ENCODE data around the gene HCAR2.
A peak's percentile ranks its signal among the peaks of the same experiment; 100 is the strongest.
"Not testable (repeated sequence)": the region's sequence is repeated elsewhere in the genome, so short reads cannot be mapped to it uniquely, and the experiment has no call there.

The HCAR2 gene

DNA sequence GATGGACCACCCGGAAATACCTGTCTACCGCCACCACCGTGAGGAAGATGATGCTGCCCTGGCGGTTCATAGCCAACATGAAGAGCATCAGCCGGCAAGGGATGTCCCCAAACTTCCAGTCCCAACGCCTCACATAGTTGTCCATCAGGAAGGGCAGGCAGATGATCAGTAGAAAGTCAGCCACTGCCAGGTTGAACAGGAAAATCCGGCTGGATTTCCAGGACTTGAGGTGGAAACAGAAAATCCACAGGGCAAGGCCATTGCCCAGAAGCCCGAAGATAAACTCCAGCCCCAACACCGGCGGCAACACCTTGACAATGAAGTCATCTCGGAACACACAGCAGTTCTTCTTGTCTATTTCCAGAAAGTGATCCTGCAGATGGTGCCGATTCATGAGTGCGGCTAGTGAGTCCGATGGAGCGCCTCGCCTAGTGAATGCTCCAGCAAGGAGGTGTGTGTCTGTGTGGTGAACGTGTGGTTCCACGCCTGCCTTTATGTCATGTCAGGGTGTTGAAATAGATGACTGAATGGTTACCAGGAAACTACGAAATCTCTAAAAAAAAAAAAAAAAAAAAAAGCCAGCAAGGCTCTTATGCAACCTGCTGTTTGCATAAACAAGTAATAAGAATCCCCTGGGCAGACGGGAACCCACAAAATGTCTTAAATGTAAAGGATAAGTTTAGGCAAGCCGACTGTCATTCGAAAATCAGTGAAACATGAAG, at the start of gene HCAR2:
TSS of gene HCAR2 (minus strand) at position 468 of the 722 bp plus-strand sequence. CDS start at position 394, 74 bp downstream.
- not testable (repeated sequence) for DNase-seq (ENCODE audit: low spot score)

DNA sequence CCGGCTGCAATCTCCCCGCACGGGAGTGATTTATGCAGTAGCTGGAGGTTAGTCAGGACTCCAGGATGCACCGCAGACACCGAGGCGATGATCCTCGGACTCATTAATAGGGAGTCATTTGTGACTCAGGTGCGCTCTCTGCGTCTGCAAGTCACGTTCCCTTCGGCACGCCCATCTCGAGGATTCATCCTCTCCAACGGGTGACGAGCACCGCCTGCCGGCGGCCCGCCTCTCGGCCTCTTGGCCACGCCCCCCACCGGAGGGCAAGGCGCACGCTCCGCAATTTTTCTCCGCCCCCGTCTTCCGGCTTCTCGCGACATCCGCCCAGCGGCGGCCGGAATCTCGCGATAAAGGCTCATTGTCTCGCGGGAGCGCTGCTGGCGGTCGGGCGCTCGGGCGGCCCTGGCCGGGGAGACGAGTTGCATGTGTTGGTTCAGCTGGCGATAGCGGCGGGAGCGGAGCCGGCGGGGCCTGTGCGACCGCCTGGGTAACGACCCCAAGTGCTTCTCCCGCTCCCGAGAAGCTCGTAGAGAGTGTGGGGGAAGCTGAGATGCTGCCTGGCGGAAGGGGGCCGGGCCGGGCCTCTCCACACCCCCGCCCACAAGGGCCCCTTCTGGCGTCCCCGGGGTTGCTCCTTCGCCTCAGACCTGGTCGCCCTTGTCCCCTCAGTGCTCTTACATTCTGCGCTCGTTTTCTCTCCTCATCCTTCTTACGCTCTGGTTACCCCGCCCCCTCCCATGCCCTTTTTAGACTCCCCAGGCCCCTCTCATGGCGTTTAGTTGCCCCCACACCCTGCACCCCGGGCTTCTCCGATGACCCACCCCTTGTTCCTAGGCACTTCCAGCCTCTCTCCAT, 49.5 kb upstream of the HCAR2 start, which contains the start of gene DENR:
TSS of gene DENR (plus strand) at position 361 of the 855 bp plus-strand sequence. CDS start 878 bp downstream, outside the sequence.
- peak; percentile 97 for DNase-seq (ENCODE audit: low spot score)

DNA sequence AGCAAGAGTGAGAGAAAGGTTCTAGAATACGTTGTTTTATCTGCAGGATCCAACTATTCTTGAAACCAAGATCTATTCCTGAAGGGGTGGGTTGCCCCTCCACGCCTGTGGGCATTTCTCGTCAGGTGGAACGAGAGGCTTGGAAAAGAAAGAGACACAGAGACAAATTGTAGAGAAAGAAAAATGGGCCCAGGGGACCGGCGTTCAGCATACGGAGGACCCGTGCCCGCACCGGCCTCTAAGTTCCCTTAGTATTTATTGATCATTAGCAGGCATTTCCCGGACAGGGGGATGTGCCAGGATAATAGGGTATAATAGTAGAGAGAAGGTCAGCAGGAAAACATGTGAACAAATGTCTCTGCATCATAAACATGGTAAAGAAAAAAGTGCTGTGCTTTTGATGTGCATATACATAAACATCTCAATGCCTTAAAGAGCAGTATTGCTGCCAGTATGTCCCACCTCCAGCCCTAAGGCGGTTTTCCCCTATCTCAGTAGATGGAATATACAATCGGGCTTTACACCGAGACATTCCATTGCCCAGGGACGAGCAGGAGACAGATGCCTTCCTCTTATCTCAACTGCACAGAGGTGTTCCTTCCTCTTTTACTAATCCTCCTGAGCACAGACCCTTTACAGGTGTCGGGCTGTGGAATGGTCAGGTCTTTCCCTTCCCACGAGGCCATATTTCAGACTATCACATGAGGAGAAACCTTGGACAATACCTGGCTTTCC, 47.8 kb upstream of the HCAR2 start:
- not testable (repeated sequence) for DNase-seq (ENCODE audit: low spot score)

DNA sequence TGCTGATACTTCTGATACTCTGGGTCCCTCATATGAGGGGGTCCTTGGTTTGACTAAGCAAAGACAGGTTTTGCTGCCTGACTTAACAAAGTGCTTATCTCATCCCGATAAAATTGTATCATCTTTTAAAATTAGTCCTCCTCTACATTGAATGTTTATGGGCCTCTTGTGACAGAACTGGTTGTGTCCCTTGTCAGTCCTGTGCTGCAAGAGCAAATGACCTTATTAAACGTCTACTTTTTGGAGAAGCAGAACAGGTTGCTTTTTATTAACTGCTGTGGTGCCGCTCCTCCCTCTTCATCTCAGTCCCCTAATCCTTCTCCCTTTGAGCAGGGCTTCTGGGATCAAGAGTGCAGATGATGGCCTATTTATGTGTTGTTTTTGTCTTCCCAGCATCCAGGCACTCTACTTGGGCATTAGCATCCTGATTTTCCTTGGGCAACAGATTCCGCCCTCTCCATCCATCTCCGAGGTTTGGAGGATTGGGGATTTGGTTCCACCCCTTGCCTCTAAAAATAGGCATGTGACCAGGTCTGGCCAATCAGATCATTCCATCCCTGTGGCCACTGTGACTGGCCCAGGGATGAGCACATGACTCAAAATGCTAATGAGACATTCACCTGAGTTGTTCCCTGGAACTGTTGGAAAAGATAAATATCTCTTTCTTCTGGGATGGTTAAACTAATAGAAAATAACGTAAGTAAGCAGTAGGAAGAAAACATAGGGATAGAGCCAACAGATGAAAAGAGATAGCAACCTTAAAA, 46.6 kb upstream of the HCAR2 start:
- DNase-seq (ENCODE audit: low spot score): no peak

DNA sequence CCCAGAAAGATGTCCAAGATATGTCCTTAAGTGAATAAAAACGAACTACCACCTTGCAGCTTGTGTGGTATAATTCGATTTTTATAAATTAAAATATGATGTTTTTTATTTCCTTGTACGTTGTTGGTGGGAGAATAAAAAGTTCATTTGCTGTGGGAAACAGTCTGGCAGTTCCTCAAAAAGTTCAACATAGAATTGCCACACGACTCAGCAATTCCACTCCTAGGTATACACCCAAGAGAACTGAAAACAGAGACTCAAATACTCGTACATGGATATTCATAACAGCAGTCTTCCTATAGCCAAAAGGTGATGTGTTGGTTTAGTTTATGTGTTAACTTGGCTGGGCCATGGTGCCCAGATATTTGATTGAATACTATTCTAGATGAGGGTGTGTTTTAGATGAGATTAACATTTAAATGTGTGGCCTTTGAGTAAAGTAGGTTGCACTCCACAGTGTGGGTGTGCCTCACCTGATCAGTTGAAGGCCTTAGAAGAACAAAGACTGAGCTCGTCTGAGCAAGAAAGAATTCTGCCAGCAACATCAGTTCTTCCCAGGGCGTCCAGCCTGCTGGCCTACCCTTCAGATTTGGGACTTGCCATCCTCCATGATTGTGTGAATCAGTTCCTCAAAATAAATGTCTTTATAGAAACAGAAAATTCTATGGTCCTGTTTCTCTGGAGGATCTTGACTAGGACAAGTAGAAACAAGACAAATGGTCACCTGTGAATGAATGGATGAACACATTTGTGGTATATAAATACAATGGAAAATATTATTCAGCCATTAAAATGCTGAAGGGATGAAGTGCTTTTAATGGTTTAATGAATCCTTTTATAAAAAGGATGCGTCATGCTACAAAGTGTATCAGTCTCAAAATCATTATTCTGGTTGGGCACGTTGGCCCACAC, 44.3 kb upstream of the HCAR2 start:
- DNase-seq (ENCODE audit: low spot score): no peak

DNA sequence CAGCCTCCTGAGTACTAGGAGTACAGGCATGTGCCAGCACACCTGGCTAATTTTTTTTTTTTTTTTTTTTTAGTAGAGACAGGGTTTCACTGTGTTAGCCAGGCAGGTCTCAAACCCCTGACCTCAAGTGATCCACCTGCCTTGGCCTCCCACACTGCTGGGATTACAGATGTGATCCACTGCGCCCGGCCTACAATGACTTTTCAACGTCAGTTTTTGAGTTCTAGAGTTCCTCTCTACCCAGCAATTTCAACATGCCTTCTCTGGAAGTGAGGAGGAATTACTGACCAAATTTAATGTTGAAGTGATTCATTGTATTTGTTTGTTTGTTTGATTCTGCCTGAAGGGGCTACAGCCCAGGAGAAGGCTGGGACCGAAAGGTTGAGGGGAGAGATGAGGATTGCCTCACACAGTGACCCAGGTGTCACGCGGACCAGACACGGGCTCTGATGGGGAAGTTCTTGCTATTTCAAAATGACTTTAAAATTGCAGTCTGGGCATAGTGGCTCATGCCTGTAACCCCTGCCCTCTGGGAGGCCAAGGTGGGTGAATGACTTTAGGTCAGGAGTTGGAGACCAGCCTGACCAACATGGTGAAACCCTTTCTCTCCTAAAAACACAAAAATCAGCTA, 40.9 kb upstream of the HCAR2 start:
- DNase-seq (ENCODE audit: low spot score): no peak

DNA sequence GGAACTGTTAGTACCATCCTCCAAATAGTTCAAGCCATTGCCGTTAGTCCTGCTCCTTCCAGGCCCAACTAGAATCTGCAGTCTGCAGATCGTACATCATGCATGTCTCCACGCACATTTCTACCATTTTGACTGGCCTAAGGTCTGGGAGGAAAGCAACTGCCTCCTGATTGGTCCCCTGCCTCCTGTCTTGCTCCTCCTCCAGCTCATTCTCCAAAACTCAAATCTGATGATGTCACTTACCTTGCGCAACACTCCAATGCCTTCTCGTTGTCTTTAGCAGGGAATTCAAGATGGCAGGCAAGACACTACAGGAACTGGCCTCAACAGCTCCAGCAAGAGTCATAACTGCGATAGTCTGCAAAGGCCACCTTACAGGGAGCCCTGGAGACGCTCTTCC, 37.2 kb upstream of the HCAR2 start:
- no peak for DNase-seq (ENCODE audit: low spot score)

DNA sequence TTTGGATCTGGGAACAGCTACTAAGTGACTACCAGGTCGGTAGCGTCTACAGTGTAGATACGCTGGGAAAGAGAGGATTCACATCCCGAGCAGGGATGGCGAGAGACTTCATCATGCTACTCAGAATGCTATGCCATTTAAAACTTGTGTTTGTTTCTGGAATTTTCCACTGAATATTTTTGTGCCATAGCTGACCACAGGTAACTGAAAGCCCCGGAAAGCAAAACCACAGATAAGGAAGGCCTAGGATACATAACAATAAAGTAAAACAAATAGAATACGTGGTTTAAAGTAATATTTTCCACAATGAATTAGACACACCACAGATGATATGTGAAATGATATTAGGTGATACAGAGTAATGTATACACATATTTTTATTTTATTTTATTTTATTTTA, 35.4 kb upstream of the HCAR2 start:
- DNase-seq (ENCODE audit: low spot score): no peak

DNA sequence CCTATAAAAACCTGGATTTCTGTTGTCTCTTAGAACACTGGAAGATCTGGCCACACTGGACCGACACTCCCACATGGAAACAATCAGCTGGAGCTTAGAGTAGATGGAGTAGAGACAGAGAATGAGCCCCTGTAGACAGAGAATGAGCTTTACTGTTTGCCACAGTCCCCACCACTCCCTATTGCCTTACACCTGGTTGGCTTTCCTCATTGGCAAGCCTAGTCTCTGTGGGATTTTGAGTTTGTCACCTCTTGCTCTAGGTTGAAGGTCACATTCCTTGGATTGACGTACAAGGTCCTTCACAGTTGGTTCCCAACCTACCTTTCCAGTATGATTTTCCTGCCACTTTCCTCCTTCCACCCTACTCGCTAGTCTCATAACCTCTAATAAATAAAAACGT, 29.5 kb upstream of the HCAR2 start:
- DNase-seq (ENCODE audit: low spot score): no peak

DNA sequence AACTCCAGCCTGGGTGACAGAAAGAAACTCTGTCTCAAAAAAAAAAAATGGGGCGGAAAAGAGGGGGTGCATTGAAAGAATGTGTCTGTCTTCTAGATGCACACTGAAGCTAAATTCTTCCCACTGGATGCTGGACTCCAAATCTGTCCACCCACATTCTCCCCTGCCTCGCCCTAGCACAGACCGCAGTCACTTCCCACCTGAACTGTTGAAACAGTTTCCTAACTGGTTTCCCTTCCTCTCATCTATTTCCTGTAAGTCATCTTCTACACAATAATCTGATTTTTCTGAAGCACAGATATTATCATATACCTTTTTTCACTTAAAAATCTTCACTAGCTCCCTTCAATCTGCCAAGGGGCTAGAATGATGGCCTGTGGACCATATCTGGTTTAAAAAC, 29.0 kb upstream of the HCAR2 start:
- DNase-seq (ENCODE audit: low spot score): no peak

DNA sequence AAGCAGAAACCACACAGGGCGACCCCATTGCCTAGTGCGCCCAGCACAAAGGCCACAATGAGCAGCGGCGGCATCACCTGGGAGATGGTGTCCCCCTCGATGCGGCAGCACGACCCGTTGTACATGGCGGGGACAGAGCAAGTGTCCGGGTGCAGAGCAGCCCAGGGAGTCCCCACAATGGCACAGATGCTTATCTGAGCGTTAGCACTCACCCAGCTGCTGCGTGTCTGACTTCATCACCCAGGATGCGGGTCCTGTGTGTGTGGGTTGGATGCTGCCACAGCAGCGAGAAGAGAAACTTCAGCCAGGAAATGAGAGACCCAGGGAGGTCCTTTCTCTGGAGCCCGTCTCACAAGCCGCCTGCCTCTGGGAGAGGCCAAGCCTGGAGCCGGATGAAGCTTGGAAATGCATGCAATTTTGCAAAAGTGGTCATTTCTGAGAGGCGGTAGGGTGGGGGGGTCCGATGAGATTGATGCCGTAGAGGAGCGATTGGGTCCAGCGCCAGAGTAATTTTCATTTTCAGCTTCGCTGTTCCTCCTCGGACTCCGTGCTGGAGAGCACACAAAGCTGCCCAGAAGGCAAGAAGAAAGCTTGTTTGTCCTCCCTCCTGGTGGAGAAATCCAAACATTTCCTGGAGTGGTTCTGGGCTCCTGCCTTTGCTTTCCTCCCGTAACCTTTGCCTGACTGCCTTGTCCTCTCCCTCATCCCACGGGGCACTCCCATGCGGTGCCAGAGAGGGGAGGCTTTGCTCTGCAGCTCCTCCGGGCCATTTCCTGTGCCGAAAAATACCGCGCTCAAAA, 27.3 kb upstream of the HCAR2 start, which contains the start of gene HCAR1:
TSS of gene HCAR1 (minus strand) at position 630 of the 800 bp plus-strand sequence. CDS start at position 125, 505 bp downstream.
- DNase-seq (ENCODE audit: low spot score): no peak

DNA sequence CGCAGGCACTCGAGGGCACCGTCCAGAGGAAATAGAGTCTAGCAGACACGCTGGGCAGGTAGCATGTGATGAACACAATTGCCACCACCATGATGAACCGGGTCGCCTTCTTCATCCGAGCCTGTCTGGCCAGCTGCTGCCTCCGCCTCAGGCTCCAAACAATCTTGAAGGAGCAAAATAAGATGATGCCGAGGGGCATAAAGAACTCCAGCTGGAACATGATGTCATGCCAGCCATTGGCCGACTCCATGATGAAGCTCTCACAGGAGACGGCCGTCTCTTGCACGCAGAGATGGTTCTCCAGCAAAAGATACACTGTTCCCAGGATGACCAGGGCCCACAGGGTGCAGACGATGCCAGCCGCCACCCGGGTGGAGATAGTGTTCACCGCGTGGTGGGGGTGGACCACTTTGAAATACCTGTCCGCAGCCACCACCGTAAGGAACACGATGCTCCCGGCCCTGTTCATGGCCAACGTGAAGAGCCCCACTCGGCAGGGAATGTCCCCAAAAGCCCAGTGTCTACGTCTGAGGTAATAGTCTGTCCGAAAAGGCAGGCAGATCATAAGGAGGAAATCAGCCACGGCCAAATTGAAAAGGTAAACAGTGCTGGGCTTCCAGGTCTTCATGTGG, 26.5 kb upstream of the HCAR2 start:
- DNase-seq (ENCODE audit: low spot score): no peak

DNA sequence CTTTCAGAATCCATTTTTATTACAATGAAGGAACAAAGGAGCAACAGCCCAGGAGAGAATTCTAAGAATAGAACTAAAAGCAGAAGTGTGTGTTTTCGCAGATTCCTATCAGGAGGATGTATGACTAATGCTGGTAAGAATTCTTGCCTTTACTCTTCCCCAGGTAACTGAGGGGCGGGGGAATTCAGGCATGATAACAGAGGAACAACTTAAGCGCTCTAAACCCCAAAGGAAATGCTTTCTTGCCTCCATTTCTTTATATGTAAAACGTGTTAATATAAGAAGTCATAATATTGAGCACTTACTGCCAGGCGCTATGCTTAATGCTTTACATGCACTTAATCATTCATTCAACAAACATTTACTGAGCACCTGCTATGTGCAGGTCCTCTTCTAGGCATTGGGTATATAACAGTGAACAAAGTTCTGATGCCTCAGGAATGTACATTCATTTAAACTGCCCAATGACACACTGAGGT, 23.0 kb upstream of the HCAR2 start:
- no peak for DNase-seq (ENCODE audit: low spot score)

DNA sequence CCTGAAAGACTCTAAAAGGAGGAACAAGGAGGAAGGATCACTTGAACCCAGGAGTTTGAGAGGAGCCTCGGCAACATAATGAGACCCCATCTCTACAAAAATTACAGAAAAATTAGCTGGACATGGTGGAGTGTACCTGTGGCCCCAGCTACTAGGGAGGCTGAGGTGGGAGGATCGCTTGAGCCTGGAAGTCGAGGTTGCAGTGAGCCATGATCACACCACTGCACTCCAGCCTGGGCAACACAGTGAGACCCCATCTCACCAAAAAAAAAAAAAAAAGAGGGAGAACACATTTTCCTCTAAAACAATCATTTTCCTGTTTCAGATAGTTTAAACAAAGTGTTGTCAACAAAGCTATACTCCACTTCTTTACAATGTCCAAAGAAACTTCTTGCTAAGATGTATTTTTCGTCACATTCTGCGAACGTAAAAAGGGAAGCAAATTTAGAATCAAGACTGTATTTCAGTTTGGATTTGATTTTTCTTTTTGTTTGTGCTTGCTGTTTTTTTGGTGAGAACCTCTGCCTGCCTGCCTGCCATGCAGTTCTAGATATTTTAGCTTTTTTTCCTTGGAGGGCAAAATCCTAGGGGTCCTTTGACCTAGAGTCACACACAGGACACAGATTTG, 22.4 kb upstream of the HCAR2 start:
- no peak for DNase-seq (ENCODE audit: low spot score)

DNA sequence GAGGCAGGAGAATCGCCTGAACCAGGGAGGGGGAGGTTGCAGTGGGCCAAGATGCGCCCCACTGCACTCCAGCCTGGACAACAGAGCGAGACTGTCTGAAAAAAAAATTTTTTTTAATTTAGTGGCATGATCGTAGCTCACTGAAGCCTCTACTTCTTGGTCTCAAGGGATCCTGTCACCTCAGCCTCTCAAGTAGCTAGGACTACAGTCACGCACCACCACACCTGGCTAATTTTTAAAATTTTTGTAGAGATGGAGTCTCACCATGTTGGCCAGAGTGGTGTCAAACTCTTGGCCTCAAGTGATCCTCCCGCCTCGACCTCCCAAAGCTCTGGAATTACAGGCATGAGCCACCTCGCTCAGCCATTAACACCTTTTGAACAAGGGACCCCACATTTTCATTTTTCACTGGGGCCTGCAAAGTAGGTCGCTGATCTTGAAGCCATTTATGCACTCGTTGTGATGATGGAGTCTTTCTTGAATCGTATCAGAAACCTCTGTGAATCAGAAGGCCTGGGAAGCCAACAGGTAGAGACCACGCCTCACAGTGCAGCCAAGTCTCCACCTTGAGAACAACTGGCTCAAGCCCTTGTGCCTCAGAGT, 21.6 kb upstream of the HCAR2 start:
- DNase-seq (ENCODE audit: low spot score): no peak

DNA sequence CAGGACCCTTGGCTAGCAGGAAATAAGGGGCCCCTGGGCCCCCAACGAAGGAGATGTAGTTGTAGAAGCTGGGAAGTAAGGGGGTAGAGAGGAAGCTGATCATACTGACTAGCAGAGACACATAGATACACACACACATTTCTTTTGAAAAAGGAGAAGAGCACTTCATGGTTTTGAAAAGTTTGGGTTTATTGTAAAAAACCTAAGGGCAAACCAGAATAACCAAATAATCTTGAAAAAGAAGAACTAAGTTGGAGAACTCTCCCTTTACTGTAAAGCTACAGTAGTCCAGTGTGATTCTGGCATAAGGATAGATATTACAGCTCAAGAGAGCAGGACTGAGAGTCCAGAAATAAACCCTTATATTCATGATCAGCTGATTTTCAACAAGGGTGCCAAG, 19.2 kb upstream of the HCAR2 start:
- DNase-seq (ENCODE audit: low spot score): no peak

DNA sequence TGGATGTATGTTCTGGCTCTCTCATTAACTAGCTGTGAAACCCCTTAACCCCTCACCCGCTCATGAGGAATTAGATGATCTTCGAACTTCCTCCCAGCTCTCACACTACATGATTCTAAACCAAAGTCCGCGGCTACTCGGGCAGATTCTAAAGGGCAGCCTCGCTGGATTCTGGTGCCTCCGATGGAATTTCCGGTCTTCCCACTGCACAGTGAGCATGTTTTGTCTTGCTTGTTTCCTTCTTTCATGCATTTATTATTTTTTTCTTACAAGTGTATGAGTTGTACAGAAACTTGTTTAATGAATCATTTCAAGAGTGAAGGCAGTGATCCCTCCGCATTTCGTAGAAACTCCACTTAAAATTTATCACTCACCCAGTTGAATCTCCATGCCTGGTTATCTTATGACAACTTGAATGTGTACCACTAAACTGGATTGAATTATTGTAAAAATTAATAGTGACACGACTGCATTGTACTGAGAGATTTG, 17.9 kb upstream of the HCAR2 start:
- DNase-seq (ENCODE audit: low spot score): no peak

Measured in AG08395 (cell line).